ENCODE results near the gene PIAS1. TPM values are rescaled to one million over a fixed set of nuclear protein-coding genes. Genes with fewer than 3 reads are reported as not detected.

PIAS1 gene
- total and polyA plus RNA-seq, 3 donors from 2014 or later = 57.2 to 87.6 (median 60.5) TPM

GRCh38 chr15:68143129-68143528, 89.0 kb downstream of the PIAS1 start:
- WGBS, 2 donors = 74 to 85% methylated on average over 2 of the region's 2 CpGs
- no peak overlapping the region for H3K4me3 ChIP-seq
- H3K4me1 ChIP-seq = no peaks in the 10 kb centered on the region
- no peaks in the 10 kb centered on the region for H3K27me3 ChIP-seq
- no peaks in the 10 kb centered on the region for H3K36me3 ChIP-seq (ENCODE audit: low read depth, missing control alignments)
- no peak for DNase-seq
- H3K27ac ChIP-seq = no peak overlapping the region
- no peaks in the 10 kb centered on the region for H3K9me3 ChIP-seq
- TF ChIP-seq, protein P1, sequence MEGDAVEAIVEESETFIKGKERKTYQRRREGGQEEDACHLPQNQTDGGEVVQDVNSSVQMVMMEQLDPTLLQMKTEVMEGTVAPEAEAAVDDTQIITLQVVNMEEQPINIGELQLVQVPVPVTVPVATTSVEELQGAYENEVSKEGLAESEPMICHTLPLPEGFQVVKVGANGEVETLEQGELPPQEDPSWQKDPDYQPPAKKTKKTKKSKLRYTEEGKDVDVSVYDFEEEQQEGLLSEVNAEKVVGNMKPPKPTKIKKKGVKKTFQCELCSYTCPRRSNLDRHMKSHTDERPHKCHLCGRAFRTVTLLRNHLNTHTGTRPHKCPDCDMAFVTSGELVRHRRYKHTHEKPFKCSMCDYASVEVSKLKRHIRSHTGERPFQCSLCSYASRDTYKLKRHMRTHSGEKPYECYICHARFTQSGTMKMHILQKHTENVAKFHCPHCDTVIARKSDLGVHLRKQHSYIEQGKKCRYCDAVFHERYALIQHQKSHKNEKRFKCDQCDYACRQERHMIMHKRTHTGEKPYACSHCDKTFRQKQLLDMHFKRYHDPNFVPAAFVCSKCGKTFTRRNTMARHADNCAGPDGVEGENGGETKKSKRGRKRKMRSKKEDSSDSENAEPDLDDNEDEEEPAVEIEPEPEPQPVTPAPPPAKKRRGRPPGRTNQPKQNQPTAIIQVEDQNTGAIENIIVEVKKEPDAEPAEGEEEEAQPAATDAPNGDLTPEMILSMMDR (IDR thresholded peaks at IDR 0.05) = no peak
- no peak for TF ChIP-seq POLR2A (IDR thresholded peaks at IDR 0.05)
- intact Hi-C loops (cut with DNase I; ENCODE audit: low total_unique reads) = no loop called here

- TF ChIP-seq, protein P1 (IDR thresholded peaks at IDR 0.05) = no peak
- TF ChIP-seq POLR2A (IDR thresholded peaks at IDR 0.05) = no peak
- H3K4me1 ChIP-seq = no peaks in the 10 kb centered on the region
- H3K4me3 ChIP-seq = no peak overlapping the region
- H3K36me3 ChIP-seq (ENCODE audit: low read depth, missing control alignments) = no peaks in the 10 kb centered on the region
- DNase-seq = no peak
- WGBS, 2 donors = 94 to 96% methylated on average over 1 of the region's 1 CpG
- no peaks in the 10 kb centered on the region for H3K27me3 ChIP-seq
- no peaks in the 10 kb centered on the region for H3K9me3 ChIP-seq
- H3K27ac ChIP-seq = no peak overlapping the region
- intact Hi-C loops (cut with DNase I; ENCODE audit: low total_unique reads) = no loop called here
Observed at GRCh38 chr15:68143785-68144184, 89.7 kb downstream of the PIAS1 start.

DNA sequence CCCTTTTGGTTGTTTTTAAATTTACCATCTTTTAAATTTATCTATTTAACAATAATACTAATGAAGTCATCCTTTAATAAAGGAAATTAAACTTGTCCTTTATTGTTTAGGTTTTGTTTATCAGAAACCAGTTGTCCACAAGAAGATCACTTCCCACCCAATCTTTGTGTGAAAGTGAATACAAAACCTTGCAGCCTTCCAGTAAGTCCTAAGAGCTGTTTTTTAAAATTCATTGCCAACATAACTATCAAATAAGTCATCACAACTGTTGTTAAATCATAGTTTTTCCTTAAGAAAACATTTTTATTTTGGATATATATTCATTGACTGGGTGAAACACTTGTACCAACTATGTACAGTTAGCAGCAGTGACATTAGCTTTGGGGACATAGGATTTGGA, 91.6 kb downstream of the PIAS1 start:
- H3K36me3 ChIP-seq (ENCODE audit: low read depth, missing control alignments) = no peaks in the 10 kb centered on the region
- TF ChIP-seq POLR2A (IDR thresholded peaks at IDR 0.05) = no peak
- TF ChIP-seq, protein P1 (IDR thresholded peaks at IDR 0.05) = no peak
- no peaks in the 10 kb centered on the region for H3K4me1 ChIP-seq
- no peak overlapping the region for H3K4me3 ChIP-seq
- no peak for DNase-seq
- H3K27ac ChIP-seq = no peak overlapping the region
- H3K9me3 ChIP-seq = no peaks in the 10 kb centered on the region
- no peaks in the 10 kb centered on the region for H3K27me3 ChIP-seq
- intact Hi-C loops (cut with DNase I; ENCODE audit: low total_unique reads) = no loop called here

DNA sequence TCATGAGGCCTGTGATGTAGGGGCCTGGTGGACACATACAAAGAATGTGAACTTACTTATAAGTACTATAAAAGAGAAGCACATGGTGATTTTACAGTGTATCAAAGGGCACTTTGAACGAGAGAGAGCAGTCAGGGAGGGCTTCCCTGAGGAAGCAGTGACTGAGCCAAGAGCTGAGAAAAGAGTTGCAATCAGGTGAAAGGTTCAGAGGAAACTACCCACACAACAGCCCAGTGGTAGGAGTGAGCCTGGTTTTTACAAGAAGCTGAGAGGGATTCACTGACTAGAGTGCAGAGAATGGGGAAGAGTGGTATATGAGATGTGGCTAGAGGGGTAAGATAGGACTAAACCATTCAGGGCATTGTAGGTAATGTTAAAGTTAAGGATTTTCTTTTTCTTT, 93.9 kb downstream of the PIAS1 start:
- Histone ChIP-seq H3K4me1 (no peaks in the 10 kb centered on the region), H3K4me3 (no peak overlapping the region), H3K36me3 (ENCODE audit: low read depth, missing control alignments) (no peaks in the 10 kb centered on the region), H3K27ac (no peak overlapping the region), H3K27me3 (no peaks in the 10 kb centered on the region), H3K9me3 (no peaks in the 10 kb centered on the region)
- TF ChIP-seq, protein P1 (IDR thresholded peaks at IDR 0.05) = no peak
- no peak for TF ChIP-seq POLR2A (IDR thresholded peaks at IDR 0.05)
- intact Hi-C loops (cut with DNase I; ENCODE audit: low total_unique reads) = no loop called here
- no peak for DNase-seq
- WGBS, 2 donors = 87 to 90% methylated on average over 1 of the region's 1 CpG

GRCh38 chr15:68149059-68149458, 94.9 kb downstream of the PIAS1 start:
- no peak for TF ChIP-seq POLR2A (IDR thresholded peaks at IDR 0.05)
- TF ChIP-seq, protein P1 (IDR thresholded peaks at IDR 0.05) = no peak
- Histone ChIP-seq H3K27me3 (no peaks in the 10 kb centered on the region), H3K4me3 (no peak overlapping the region), H3K36me3 (ENCODE audit: low read depth, missing control alignments) (no peaks in the 10 kb centered on the region), H3K4me1 (no peaks in the 10 kb centered on the region), H3K27ac (no peak overlapping the region), H3K9me3 (no peaks in the 10 kb centered on the region)
- 79 to 80% methylated on average over 1 of the region's 1 CpG for WGBS, 2 donors
- no peak for DNase-seq
- intact Hi-C loops (cut with DNase I; ENCODE audit: low total_unique reads) = no loop called here
